Activated T-cell treated with anti-CD3 and anti-CD28 coated beads, Interleukin-2, amount 50 U/mL, for 72 hours (primary cell): ENCODE measurements around the gene YJEFN3. TPM values are rescaled to one million over a fixed set of nuclear protein-coding genes. Genes with fewer than 3 reads are reported as not detected.

ENCODE experiments used
- ATAC-seq, 2 donors: fragments of 150-1000 bp; cut with Tn5 transposase; replicated peaks in 1 of 2; 2 replicates each; pipeline ENCODE4 v1.10.0; 2021; ENCODE audit warnings: moderate library complexity in 2 of 2, mild to moderate bottlenecking in 1 of 2
- DNase-seq, 2 donors: peaks; one replicate each; pipeline ENCODE4 v3.0.0; 2021 to 2022; ENCODE audit warnings: mixed read lengths in 1 of 2
- H3K27ac Mint-ChIP-seq: one replicate; pipeline ENCODE4 v1.8.0; 2022; ENCODE audit warnings: mild to moderate bottlenecking, moderate library complexity, mixed read lengths
- H3K27me3 Mint-ChIP-seq: one replicate; pipeline ENCODE4 v1.8.0; 2022; ENCODE audit warnings: low read depth, mixed read lengths
- H3K36me3 Mint-ChIP-seq, 2 donors: one replicate each; pipeline ENCODE4 v1.8.0; 2022; ENCODE audit warnings: mixed read lengths in 2 of 2, mild to moderate bottlenecking in 1 of 2; ENCODE audit not compliant: insufficient read depth in 2 of 2
- H3K4me1 Mint-ChIP-seq: one replicate; pipeline ENCODE4 v1.8.0; 2022; ENCODE audit warnings: low read depth, mixed read lengths
- H3K4me3 Mint-ChIP-seq, 2 donors: one replicate each; pipeline ENCODE4 v1.8.0; 2022; ENCODE audit warnings: mild to moderate bottlenecking in 2 of 2, mixed read lengths in 2 of 2, moderate library complexity in 2 of 2
- H3K9me3 Mint-ChIP-seq, 2 donors: one replicate each; pipeline ENCODE4 v1.8.0; 2022; ENCODE audit warnings: mixed read lengths in 2 of 2
- total RNA-seq, 2 donors: library from RNA; stranded (reverse); gene quantifications; one replicate each; pipeline ENCODE4 v1.2.3, GENCODE V29; 2022

The YJEFN3 gene
- total RNA-seq, 2 donors from 2014 or later, result 18.2 to 21.3 TPM

DNA sequence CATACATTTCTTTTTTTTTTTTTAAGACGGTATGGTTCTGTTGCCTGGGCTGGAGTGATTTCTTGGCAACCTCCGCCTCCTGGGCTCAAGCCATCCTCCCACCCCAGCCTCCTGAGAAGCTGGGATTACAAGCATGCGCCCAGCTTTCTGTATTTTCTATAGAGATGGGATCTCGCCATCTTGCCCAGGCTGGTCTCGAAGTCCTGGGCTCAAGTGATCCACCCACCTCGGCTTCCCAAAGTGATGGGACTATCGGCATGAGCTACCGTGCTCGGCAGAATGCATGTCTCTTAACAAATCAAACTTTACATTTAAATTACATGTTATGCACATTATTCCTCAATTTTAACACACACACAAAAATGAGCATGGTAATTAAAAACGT is 11.5 kb upstream of the YJEFN3 start:
- no peaks in the 10 kb centered on the region for H3K27me3 Mint-ChIP-seq
- ATAC-seq (no peak), DNase-seq (no peak)
- H3K9me3 Mint-ChIP-seq, result no peaks in the 10 kb centered on the region
- H3K27ac Mint-ChIP-seq, result peak overlapping the region; percentile 65
- peaks cover 45% of the 10 kb centered on the region for H3K4me1 Mint-ChIP-seq
- peak overlapping the region; percentile 93 to 96 for H3K4me3 Mint-ChIP-seq
- peaks cover 8 to 21% of the 10 kb centered on the region in 2 donors for H3K36me3 Mint-ChIP-seq

DNA sequence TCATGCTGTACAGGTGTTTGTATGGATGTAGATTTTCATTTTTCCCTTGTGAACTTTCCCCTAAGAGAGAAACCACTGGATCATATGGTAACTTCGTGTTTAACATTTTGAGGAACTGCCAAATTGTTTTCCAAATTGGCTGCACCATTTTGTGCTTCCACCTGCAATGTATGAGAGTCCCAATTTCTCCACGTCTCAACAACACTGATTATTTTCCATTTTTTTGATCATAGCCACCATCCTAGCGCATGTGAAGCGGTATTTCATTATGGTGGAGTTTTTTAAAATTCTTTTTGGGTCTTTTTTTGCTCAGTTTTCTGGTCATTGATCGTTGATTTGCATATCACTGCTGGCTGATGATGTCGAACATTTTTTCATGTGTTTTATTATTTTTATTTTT is 7.7 kb upstream of the YJEFN3 start:
- ATAC-seq, result no peak

DNA sequence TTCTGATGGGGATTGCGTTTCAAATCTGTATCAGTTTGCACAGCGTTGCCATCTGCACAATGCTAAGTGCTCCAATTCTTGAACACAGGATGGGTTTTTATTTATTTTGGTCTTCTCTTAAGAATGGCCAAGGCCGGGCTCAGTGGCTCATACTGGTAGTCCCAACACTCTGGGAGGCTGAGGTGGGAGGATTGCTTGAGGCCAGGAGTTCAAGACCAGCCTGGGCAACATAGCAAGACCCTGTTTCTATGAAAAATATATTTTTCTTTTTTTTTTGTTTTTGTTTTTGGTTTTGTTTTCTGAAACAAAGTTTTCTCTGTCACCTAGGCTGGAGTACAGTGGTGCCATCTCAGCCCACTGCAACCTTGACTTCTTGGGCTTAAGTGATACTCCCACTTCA is 5.5 kb upstream of the YJEFN3 start:
- no peaks in the 10 kb centered on the region for H3K27me3 Mint-ChIP-seq
- no peak for DNase-seq
- H3K4me3 Mint-ChIP-seq, result no peak overlapping the region
- peaks cover 43% of the 10 kb centered on the region for H3K4me1 Mint-ChIP-seq
- H3K27ac Mint-ChIP-seq, result no peak overlapping the region
- H3K9me3 Mint-ChIP-seq, result no peaks in the 10 kb centered on the region
- H3K36me3 Mint-ChIP-seq, result peaks cover 8 to 21% of the 10 kb centered on the region in 2 donors
- ATAC-seq, result no peak

More for the DNA sequence above, 7.7 kb upstream of the YJEFN3 start:
- Mint-ChIP-seq H3K4me1 (peaks cover 54% of the 10 kb centered on the region), H3K9me3 (no peaks in the 10 kb centered on the region), H3K36me3 (peaks cover 8 to 21% of the 10 kb centered on the region in 2 donors), H3K4me3 (no peak overlapping the region), H3K27me3 (no peaks in the 10 kb centered on the region), H3K27ac (peak overlapping the region; percentile 27)
- DNase-seq, result no peak

DNA sequence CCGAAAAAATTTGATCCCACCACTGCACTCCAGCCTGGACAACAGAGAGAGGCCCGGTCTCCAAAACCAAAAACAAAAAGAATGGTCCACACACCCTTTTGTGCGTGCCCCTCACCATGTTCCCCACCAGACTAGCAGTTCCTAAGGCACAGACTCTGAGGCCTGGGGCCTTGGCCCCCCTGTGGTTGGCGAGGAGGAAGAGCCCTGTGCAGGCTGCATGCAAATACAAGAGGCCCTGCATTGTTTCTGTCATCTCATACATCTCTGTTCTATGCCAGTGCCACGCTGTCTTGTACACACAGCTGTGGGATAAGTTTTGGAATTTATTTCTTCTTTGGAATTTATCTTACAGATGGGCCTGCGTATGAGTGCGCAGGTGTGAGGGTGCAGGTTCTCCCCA is 4.7 kb upstream of the YJEFN3 start:
- ATAC-seq, result no peak

DNA sequence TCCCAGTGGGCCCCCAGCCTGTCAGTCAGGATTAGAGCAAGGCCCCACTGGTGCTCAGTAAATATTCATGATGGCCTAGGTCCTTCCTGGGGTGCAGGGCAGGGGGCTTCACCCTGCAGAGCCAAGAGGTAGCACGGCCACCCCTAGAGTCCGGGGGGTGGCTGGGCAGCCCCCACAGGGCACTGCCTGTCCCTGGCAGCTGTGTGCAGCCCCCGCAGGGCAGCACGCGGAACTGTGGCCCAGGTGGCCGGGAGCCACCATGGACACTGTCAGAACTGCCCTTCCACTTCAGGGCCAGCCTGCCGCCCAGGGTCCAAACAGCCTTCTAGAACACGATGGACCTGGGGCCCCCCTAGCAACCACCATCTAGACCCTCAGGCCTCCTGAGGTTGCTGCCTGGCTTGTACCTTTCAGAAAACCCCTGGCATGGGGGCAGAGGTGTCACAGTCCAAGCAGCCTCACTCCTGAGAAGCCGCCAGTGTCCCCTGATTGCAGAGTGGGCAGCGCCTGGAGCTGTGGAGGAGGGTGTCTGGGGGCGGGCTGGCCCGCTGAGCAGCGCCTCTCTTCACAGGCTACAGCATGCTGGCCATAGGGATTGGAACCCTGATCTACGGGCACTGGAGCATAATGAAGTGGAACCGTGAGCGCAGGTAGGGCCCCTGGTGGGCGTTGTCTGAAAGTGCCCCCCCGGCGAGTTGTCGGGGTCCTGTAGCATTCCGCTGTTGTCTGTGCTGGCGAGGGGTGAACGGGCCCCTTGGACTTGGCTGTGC is 2.9 kb upstream of the YJEFN3 start:
- H3K36me3 Mint-ChIP-seq, result peaks cover 2 to 5% of the 10 kb centered on the region in 2 donors
- DNase-seq (no peak), ATAC-seq (peak in 1 of 2 donors; percentile 7)
- no peak overlapping the region for H3K27ac Mint-ChIP-seq
- H3K9me3 Mint-ChIP-seq, result no peaks in the 10 kb centered on the region
- H3K4me3 Mint-ChIP-seq, result no peak overlapping the region
- no peaks in the 10 kb centered on the region for H3K27me3 Mint-ChIP-seq
- H3K4me1 Mint-ChIP-seq, result peaks cover 26% of the 10 kb centered on the region

More for the DNA sequence above, 4.7 kb upstream of the YJEFN3 start:
- Mint-ChIP-seq H3K27me3 (no peaks in the 10 kb centered on the region), H3K4me1 (peaks cover 41% of the 10 kb centered on the region), H3K36me3 (peaks cover 8 to 20% of the 10 kb centered on the region in 2 donors), H3K9me3 (no peaks in the 10 kb centered on the region), H3K27ac (no peak overlapping the region), H3K4me3 (no peak overlapping the region)
- no peak for DNase-seq

DNA sequence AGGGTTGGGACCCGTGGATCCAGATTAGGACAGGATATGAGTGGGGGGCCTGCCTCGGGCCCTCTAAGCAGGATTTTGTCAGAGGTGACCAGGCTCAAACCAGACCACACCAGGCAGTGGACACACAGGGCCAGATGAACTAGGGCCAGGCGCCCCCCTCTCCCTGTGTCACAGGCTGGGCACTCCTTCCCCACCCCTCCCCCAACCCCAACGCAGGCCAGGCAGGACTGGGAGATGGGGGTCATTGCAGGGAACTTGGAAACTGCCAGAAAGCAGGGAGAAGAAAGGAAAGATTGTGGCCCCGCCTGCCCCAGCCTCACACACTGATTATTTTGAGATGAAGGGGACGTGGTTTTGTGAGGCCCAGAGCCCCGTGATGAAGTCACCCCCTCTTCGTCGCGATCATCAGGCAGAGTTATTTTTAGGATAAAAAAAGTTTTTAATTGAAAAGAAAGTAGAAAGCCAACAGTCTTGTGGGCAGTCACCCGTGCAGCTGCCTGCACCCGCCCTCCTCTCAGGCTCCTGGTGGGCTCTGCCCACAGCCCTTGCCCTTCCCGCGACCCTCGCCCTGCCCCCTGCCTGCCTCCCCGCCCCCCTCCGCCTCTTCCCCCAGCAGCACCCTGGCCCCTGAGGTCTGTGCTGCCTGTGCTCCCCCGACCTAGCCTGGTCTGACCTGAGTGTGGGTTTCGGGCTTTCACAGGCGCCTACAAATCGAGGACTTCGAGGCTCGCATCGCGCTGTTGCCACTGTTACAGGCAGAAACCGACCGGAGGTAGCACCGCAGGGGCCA is 1.9 kb upstream of the YJEFN3 start:
- DNase-seq (no peak), ATAC-seq (no peak)
- Mint-ChIP-seq H3K27ac (peak overlapping the region; percentile 46), H3K9me3 (no peaks in the 10 kb centered on the region), H3K36me3 (peaks cover 0 to 2% of the 10 kb centered on the region in 2 donors), H3K4me1 (peaks cover 18% of the 10 kb centered on the region), H3K27me3 (no peaks in the 10 kb centered on the region), H3K4me3 (no peak overlapping the region)

DNA sequence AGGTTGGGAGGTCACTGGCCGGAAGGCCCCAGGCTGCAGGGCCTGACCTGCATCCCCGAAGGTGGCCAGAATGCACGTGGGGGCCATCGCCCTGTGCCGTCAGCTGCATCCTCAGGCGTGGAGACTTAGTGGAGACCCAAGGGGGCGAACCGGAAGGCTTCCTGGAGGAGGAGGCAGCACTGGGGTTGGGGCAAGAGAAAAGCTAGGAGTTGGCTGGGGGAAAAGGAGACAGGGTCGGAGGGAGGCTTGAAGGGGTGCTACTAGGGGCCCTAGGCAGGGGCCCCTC is 1.4 kb upstream of the YJEFN3 start:
- no peak for ATAC-seq
- no peaks in the 10 kb centered on the region for H3K27me3 Mint-ChIP-seq
- H3K9me3 Mint-ChIP-seq, result no peaks in the 10 kb centered on the region
- no peak overlapping the region for H3K4me3 Mint-ChIP-seq
- peaks cover 0 to 6% of the 10 kb centered on the region in 2 donors for H3K36me3 Mint-ChIP-seq
- no peak for DNase-seq
- H3K4me1 Mint-ChIP-seq, result peaks cover 18% of the 10 kb centered on the region
- H3K27ac Mint-ChIP-seq, result no peak overlapping the region

DNA sequence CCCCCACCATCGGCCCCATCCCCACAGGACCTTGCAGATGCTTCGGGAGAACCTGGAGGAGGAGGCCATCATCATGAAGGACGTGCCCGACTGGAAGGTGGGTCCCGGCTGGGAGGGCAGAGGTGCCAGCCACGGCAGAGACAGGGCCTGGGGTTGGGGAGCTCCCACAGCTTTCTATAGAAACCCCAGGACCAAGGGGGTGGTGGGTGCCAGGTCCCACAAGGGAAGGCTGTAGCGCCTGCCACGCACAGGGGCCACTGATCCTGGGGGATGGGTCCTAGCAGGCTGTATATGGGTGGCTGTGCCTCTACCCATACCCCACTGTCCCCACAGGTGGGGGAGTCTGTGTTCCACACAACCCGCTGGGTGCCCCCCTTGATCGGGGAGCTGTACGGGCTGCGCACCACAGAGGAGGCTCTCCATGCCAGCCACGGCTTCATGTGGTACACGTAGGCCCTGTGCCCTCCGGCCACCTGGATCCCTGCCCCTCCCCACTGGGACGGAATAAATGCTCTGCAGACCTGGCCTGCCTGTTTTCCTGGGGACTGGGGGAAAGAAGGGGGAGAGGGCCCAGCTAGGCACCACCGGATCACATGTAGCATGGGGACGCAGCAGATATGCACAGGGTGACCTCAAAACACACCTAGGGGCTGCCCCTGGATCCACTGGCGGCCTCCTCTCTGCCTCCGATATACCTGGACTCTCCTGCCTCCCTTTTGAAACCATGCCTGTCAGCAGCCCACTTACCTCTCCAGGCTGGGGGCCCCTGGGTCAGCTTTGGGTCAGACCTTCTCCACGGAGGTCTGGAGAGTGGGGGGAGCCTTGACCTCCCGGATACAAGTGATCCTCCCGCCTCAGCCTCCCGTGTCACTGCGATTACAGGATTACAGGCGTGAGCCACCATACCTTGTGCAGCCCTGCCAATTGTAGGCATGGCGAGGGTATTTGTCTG is 761 bp upstream of the YJEFN3 start:
- Mint-ChIP-seq H3K27me3 (no peaks in the 10 kb centered on the region), H3K9me3 (no peaks in the 10 kb centered on the region), H3K4me3 (no peak overlapping the region), H3K4me1 (peaks cover 14% of the 10 kb centered on the region), H3K36me3 (peaks cover 0 to 6% of the 10 kb centered on the region in 2 donors), H3K27ac (no peak overlapping the region)
- no peak for DNase-seq
- no peak for ATAC-seq

DNA sequence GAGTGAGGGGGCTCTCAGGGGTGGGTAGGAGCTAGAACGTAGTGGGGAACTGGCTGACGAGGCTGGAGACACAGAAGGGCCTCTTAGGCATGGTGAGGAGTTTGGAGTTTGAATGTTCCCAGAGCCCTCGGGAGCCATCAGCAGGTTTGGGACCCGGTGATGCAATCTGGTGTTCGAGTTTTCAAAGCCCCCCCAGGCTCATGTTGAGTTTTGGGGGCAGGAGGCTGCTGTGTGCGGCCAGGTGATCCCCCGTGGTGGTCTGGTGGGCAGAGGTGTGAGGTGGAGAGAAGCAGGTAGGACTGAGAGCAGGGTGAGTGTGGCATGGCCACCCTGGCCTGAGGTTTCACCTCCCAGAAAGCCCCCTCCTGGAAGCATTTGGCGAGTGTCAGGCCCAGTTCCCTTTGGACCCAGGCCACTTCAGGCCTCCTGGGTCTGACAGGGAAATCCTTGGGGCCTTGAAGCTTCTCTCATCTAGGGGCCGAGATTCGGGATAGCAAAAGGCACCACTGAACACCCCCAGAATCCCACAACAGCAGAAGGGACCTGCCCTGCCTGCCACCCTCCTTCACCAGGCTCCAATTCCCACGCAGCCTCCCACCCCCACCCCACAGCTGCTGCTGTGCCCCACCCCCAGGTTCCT is 1.2 kb downstream of the YJEFN3 start:
- Mint-ChIP-seq H3K27me3 (no peaks in the 10 kb centered on the region), H3K9me3 (no peaks in the 10 kb centered on the region), H3K27ac (no peak overlapping the region), H3K36me3 (peaks cover 0 to 6% of the 10 kb centered on the region in 2 donors), H3K4me1 (peaks cover 12% of the 10 kb centered on the region), H3K4me3 (no peak overlapping the region)
- DNase-seq (no peak), ATAC-seq (no peak)

DNA sequence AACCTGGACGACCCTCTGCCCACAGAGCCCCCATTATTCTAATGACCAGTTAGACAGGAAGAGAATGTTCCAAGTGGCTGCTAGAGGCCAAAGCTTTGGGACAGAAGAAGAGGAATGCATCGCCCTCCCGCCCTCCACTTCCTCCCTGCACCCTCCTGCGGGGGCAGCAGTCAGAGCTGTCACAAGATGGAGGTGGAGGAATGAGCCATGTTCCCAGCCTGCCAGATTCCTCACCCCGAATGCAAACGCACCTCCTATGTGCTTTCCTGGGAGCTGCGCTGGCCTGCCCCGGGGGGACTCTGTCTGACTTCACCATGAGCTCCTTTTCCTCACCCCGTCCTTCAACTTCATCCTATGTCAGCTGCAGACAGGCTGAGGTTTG is 1.7 kb downstream of the YJEFN3 start:
- Mint-ChIP-seq H3K9me3 (no peaks in the 10 kb centered on the region), H3K36me3 (peaks cover 0 to 6% of the 10 kb centered on the region in 2 donors), H3K27me3 (no peaks in the 10 kb centered on the region), H3K27ac (no peak overlapping the region), H3K4me1 (peaks cover 12% of the 10 kb centered on the region), H3K4me3 (no peak overlapping the region)
- no peak for ATAC-seq
- no peak for DNase-seq

DNA sequence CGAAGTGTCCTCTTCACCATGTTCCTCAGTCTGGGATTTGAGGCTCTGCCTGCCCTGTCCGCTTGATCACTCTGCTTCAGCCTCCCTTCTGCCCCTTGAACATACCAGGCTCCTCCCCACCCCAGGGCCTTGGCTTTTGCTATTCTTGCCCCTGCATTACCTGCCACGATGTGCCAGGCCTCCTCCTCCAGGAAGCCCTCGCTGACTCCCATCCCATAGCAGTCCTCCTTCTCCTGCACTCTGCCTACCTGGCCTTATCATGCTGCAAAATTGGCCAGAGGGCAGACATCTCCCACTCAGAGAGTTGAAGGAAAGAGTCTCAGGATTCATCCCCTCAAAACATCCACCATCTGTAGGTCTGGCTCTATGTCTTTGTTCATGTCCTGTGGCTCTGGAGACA is 2.2 kb downstream of the YJEFN3 start:
- Mint-ChIP-seq H3K36me3 (peaks cover 0 to 6% of the 10 kb centered on the region in 2 donors), H3K4me1 (peaks cover 12% of the 10 kb centered on the region), H3K9me3 (no peaks in the 10 kb centered on the region), H3K4me3 (no peak overlapping the region), H3K27me3 (no peaks in the 10 kb centered on the region), H3K27ac (no peak overlapping the region)
- no peak for DNase-seq
- no peak for ATAC-seq

DNA sequence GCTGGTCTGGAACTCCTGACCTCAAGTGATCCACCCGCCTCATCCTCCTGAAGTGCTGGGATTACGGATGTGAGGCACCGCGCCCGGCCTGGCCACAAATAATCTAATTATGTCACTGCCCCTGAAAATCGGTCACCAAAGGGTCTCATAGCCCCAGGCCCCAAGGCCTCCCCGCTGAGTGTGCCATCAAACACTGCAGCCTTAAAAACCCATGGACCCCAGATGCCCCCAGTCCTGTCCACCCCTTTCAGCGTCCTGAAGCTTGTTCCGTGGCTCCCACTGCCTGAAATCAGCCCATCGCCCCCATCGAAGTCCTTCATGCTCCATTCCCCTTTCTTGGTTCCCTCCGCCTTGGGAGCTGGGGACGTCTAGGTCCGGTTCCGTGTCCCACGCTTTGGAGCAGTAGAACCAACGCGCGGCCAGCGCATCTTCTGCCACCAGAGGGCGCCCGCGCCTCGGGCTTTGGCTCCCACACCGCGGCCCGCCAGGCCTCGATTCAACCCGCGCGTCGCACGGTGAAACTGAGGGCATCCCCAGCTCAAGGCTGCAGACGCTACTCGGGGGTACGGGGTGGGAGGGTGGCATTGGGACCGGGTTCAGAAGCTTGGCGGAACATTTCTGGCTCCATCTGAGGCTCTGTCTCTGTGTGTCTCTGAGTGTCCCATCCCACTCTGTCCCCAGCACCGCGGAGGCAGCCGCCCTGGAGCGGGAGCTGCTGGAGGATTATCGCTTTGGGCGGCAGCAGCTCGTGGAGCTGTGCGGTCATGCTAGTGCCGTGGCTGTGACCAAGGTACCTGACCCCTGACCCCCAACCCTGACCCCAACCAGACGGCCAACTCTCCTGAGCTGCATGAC is 3.5 kb downstream of the YJEFN3 start:
- Mint-ChIP-seq H3K27me3 (peaks cover 6% of the 10 kb centered on the region), H3K4me1 (peaks cover 11% of the 10 kb centered on the region), H3K36me3 (peaks cover 0 to 4% of the 10 kb centered on the region in 2 donors), H3K27ac (peak overlapping the region; percentile 38), H3K9me3 (no peaks in the 10 kb centered on the region), H3K4me3 (no peak overlapping the region)
- peak; percentile 87 to 93 for DNase-seq
- peak; percentile 80 to 88 for ATAC-seq
